ENCODE data around the gene SFXN2. TPM values are rescaled to one million over a fixed set of nuclear protein-coding genes. Genes with fewer than 3 reads are reported as not detected.

SFXN2 gene
- polyA plus RNA-seq, 1 experiment, result 6.5 TPM

GRCh38 chr10:102770108-102770482, 55.7 kb downstream of the SFXN2 start:
- POLR2A ChIA-PET, result no interaction called here

GRCh38 chr10:102770792-102771191, 56.4 kb downstream of the SFXN2 start:
- Histone ChIP-seq H3K27me3 (ENCODE audit: control insufficient read depth, insufficient read depth, low read length) (no peaks in the 10 kb centered on the region), H3K4me3 (ENCODE audit: low read depth, low read length) (no peak overlapping the region), H3K27ac (ENCODE audit: low read depth, low read length) (no peak overlapping the region), H3K9me3 (ENCODE audit: control insufficient read depth, insufficient read depth, low read length) (no peaks in the 10 kb centered on the region)
- TF ChIP-seq CTCF (IDR thresholded peaks at IDR 0.05; ENCODE audit: low read depth, low read length), result no peak
- ChIA-PET POLR2A (no interaction called here), CTCF (no interaction called here)
- DNase-seq (ENCODE audit: low read depth, low spot score), result no peak

More at GRCh38 chr10:102770108-102770482, 55.7 kb downstream of the SFXN2 start:
- DNase-seq (ENCODE audit: low read depth, low spot score), result no peak
- Histone ChIP-seq H3K9me3 (ENCODE audit: control insufficient read depth, insufficient read depth, low read length) (no peaks in the 10 kb centered on the region), H3K27me3 (ENCODE audit: control insufficient read depth, insufficient read depth, low read length) (no peaks in the 10 kb centered on the region), H3K27ac (ENCODE audit: low read depth, low read length) (no peak overlapping the region), H3K4me3 (ENCODE audit: low read depth, low read length) (no peak overlapping the region)
- no peak for TF ChIP-seq CTCF (IDR thresholded peaks at IDR 0.05; ENCODE audit: low read depth, low read length)
- CTCF ChIA-PET, result interaction anchor here (1.5 kb wide), 1 partner anchor 17 kb away, joined by 4 read pairs; no protein-coding TSS in a partner anchor

- TF ChIP-seq CTCF (IDR thresholded peaks at IDR 0.05; ENCODE audit: low read depth, low read length), result no peak
- H3K4me3 ChIP-seq (ENCODE audit: low read depth, low read length), result no peak overlapping the region
- H3K9me3 ChIP-seq (ENCODE audit: control insufficient read depth, insufficient read depth, low read length), result no peaks in the 10 kb centered on the region
- H3K27me3 ChIP-seq (ENCODE audit: control insufficient read depth, insufficient read depth, low read length), result no peaks in the 10 kb centered on the region
- ChIA-PET CTCF (interaction anchor here (0.6 to 1.1 kb wide), 2 partner anchors 10 to 21 kb away, joined by 3 read pairs; no protein-coding TSS in a partner anchor), POLR2A (no interaction called here)
- DNase-seq (ENCODE audit: low read depth, low spot score), result no peak
- no peak overlapping the region for H3K27ac ChIP-seq (ENCODE audit: low read depth, low read length)
Observed at GRCh38 chr10:102773320-102773719, 58.9 kb downstream of the SFXN2 start.

GRCh38 chr10:102773986-102774385, 59.5 kb downstream of the SFXN2 start:
- Histone ChIP-seq H3K27me3 (ENCODE audit: control insufficient read depth, insufficient read depth, low read length) (no peaks in the 10 kb centered on the region), H3K9me3 (ENCODE audit: control insufficient read depth, insufficient read depth, low read length) (no peaks in the 10 kb centered on the region), H3K27ac (ENCODE audit: low read depth, low read length) (no peak overlapping the region), H3K4me3 (ENCODE audit: low read depth, low read length) (no peak overlapping the region)
- TF ChIP-seq CTCF (IDR thresholded peaks at IDR 0.05; ENCODE audit: low read depth, low read length), result no peak
- ChIA-PET POLR2A (no interaction called here), CTCF (interaction anchor here (1.1 kb wide), 1 partner anchor 22 kb away, joined by 3 read pairs; no protein-coding TSS in a partner anchor)
- DNase-seq (ENCODE audit: low read depth, low spot score), result no peak

GRCh38 chr10:102775201-102775934, 60.9 kb downstream of the SFXN2 start:
- TF ChIP-seq CTCF (IDR thresholded peaks at IDR 0.05; ENCODE audit: low read depth, low read length), result no peak
- H3K27ac ChIP-seq (ENCODE audit: low read depth, low read length), result peak overlapping the region; percentile 47
- ChIA-PET POLR2A (interaction anchor here (1.7 kb wide), 1 partner anchor 11 kb away, joined by 6 read pairs; no protein-coding TSS in a partner anchor), CTCF (interaction anchor here (1.5 kb wide), 1 partner anchor 22 kb away, joined by 6 read pairs; no protein-coding TSS in a partner anchor)
- H3K4me3 ChIP-seq (ENCODE audit: low read depth, low read length), result peak overlapping the region; percentile 51; the same call in 1 of the 2 replicates
- no peak for DNase-seq (ENCODE audit: low read depth, low spot score)
- H3K9me3 ChIP-seq (ENCODE audit: control insufficient read depth, insufficient read depth, low read length), result no peaks in the 10 kb centered on the region
- H3K27me3 ChIP-seq (ENCODE audit: control insufficient read depth, insufficient read depth, low read length), result no peaks in the 10 kb centered on the region
